HepG2 (cell line): ENCODE results near the gene CEP104. TPM values are rescaled to one million over a fixed set of nuclear protein-coding genes. Genes with fewer than 3 reads are reported as not detected.

Experiments
- CAMTA2 ChIP-seq: sonication (generic); formaldehyde crosslinking; IDR thresholded peaks from 2 replicates; pipeline ENCODE4 v1.4.0; 2020; ENCODE audit warnings: mild to moderate bottlenecking, missing genetic modification reagents, borderline replicate concordance
- FOXK2 ChIP-seq: fragments of 450-650 bp; IDR thresholded peaks from 2 replicates; pipeline ENCODE4 v1.6.1; 2016
- NFE2L2 ChIP-seq: fragments of 150-350 bp; IDR thresholded peaks from 2 replicates; pipeline ENCODE4 v1.6.1; 2014; ENCODE audit warnings: low read length
- NFRKB ChIP-seq: fragments of 450-650 bp; IDR thresholded peaks from 2 replicates; pipeline ENCODE4 v1.6.1; 2017
- NKX3-1 ChIP-seq: sonication (generic); formaldehyde crosslinking; IDR thresholded peaks from 2 replicates; pipeline ENCODE4 v1.5.0; 2020; ENCODE audit warnings: missing genetic modification reagents
- NPAS2 ChIP-seq: sonication (generic); formaldehyde crosslinking; IDR thresholded peaks from 2 replicates; pipeline ENCODE4 v1.8.0; 2022; ENCODE audit warnings: mild to moderate bottlenecking, missing genetic modification reagents, borderline replicate concordance
- ZBTB40 ChIP-seq, 2 experiments: fragments of 450-650 bp in 1 of 2; sonication (generic) in 1 of 2; formaldehyde crosslinking in 1 of 2; IDR thresholded peaks; 2 replicates each; pipeline versions ENCODE4 v1.6.1 to v1.8.0; 2016 to 2022; ENCODE audit warnings: antibody characterized with exemption in 1 of 2, mild to moderate bottlenecking in 1 of 2, missing genetic modification reagents in 1 of 2
- polyA plus RNA-seq, 8 experiments: library from polyadenylated mRNA; depleted of rRNA in 3 of 8; stranded (reverse) in 7 of 8; unstranded in 1 of 8; fragments of >200 nt; fragmentation: Illumina TruSeq in 4 of 8; extraction: Trizol in 4 of 8; gene quantifications; 2 replicates each; pipeline versions ENCODE4 v1.2.1 to v1.2.3, GENCODE V29; 2011 to 2016; ENCODE audit warnings: low read depth in 4 of 8, missing spikeins in 1 of 8, mixed read lengths in 1 of 8; ENCODE audit not compliant: insufficient read depth in 1 of 8
- total RNA-seq, 5 experiments: library from RNA; depleted of rRNA; stranded (reverse); fragments of >200 nt; fragmentation: Illumina TruSeq; extraction: Trizol; gene quantifications; 2 replicates each; pipeline ENCODE4 v1.2.3, GENCODE V29; 2016; ENCODE audit warnings: low read depth in 1 of 5
- TF ChIP-seq, protein P1 (sequence below): sonication (generic); formaldehyde crosslinking; IDR thresholded peaks from 2 replicates; pipeline ENCODE4 v1.5.0; 2020; ENCODE audit warnings: missing genetic modification reagents, mild to moderate bottlenecking, borderline replicate concordance
- TF ChIP-seq, protein P2 (sequence below), 2 experiments: sonication (generic) in 1 of 2; formaldehyde crosslinking in 1 of 2; IDR thresholded peaks; 2 replicates each; pipeline versions ENCODE4 v1.4.0 to v1.6.1; 2016 to 2020; ENCODE audit warnings: borderline replicate concordance in 1 of 2, low read depth in 1 of 2, mild to moderate bottlenecking in 1 of 2, missing genetic modification reagents in 1 of 2
- TF ChIP-seq, protein P3 (sequence below): sonication (generic); formaldehyde crosslinking; IDR thresholded peaks from 2 replicates; pipeline ENCODE4; 2020; ENCODE audit warnings: missing genetic modification reagents, mild to moderate bottlenecking, borderline replicate concordance

Gene CEP104
- total and polyA plus RNA-seq, 2 of the 13 experiments (the other 11 are each of a cell fraction or from before 2014, with no cell fraction given): 20.4 to 30.1 TPM

DNA sequence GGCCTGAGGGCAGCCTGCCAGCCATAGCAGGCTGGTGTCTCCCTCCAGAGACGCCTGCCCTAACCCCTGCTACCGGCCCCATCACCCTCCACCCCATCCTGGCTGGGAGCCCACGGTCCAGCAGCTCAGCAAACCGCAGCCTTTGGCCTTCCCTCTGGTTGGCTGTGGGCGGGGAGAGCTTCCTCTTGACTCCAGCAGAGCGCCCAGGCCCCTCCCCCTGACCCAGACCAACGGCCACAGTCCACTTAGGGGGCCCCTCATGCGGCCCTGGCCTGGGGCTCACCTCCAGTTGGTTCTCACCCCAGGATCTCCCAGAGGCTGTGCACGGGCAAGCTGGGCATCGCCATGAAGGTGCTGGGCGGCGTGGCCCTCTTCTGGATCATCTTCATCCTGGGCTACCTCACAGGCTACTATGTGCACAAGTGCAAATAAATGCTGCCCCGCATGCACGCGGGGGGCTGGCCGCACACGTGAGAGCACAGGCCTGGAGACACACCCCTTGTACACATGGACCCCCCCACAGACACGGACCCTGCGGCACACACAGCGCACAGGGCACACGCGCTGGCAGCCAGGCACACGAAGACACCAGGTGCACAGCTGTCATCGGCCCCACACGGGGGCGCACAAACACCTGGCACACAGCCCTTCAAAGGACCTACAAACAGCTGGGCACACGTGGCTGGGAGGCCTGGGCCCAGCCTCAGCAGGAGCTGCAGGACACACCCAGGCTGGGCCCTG lies 81.4 kb downstream of the CEP104 start (continued):
- TF ChIP-seq ZBTB40 (IDR thresholded peaks at IDR 0.05) (no peak), ZBTB40 (CRISPR knock-in tag; IDR thresholded peaks at IDR 0.05) (peak; percentile 78), NKX3-1 (CRISPR knock-in tag) (peak; percentile 82; the same call in 1 of the 2 replicates), NPAS2 (CRISPR knock-in tag) (0 out of 2 replicates have a peak, but pooled peaks have one; percentile 63), FOXK2 (no peak), NFRKB (no peak), CAMTA2 (CRISPR knock-in tag) (no peak), NFE2L2 (no peak)
- TF ChIP-seq, protein P1, sequence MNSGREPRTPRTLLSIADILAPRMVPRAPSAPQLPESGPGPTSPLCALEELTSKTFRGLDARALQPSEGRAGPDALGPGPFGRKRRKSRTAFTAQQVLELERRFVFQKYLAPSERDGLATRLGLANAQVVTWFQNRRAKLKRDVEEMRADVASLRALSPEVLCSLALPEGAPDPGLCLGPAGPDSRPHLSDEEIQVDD (CRISPR knock-in tag): peak; percentile 81; the same call in 1 of the 2 replicates
- TF ChIP-seq, protein P2, sequence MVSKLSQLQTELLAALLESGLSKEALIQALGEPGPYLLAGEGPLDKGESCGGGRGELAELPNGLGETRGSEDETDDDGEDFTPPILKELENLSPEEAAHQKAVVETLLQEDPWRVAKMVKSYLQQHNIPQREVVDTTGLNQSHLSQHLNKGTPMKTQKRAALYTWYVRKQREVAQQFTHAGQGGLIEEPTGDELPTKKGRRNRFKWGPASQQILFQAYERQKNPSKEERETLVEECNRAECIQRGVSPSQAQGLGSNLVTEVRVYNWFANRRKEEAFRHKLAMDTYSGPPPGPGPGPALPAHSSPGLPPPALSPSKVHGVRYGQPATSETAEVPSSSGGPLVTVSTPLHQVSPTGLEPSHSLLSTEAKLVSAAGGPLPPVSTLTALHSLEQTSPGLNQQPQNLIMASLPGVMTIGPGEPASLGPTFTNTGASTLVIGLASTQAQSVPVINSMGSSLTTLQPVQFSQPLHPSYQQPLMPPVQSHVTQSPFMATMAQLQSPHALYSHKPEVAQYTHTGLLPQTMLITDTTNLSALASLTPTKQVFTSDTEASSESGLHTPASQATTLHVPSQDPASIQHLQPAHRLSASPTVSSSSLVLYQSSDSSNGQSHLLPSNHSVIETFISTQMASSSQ (IDR thresholded peaks at IDR 0.05; ENCODE audit: low read depth): 0 out of 2 replicates have a peak, but pooled peaks have one; percentile 10
- TF ChIP-seq, protein P2 (CRISPR knock-in tag; IDR thresholded peaks at IDR 0.05; ENCODE audit: borderline replicate concordance): peak; percentile 45; the same call in 1 of the 2 replicates
- TF ChIP-seq, protein P3, sequence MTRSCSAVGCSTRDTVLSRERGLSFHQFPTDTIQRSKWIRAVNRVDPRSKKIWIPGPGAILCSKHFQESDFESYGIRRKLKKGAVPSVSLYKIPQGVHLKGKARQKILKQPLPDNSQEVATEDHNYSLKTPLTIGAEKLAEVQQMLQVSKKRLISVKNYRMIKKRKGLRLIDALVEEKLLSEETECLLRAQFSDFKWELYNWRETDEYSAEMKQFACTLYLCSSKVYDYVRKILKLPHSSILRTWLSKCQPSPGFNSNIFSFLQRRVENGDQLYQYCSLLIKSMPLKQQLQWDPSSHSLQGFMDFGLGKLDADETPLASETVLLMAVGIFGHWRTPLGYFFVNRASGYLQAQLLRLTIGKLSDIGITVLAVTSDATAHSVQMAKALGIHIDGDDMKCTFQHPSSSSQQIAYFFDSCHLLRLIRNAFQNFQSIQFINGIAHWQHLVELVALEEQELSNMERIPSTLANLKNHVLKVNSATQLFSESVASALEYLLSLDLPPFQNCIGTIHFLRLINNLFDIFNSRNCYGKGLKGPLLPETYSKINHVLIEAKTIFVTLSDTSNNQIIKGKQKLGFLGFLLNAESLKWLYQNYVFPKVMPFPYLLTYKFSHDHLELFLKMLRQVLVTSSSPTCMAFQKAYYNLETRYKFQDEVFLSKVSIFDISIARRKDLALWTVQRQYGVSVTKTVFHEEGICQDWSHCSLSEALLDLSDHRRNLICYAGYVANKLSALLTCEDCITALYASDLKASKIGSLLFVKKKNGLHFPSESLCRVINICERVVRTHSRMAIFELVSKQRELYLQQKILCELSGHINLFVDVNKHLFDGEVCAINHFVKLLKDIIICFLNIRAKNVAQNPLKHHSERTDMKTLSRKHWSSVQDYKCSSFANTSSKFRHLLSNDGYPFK (CRISPR knock-in tag): peak; percentile 70; the same call in 1 of the 2 replicates
